Pons (tissue), 1 donor: Measurements from ENCODE around the gene ITGAL.
"Not testable (repeated sequence)": the region's sequence is repeated elsewhere in the genome, so short reads cannot be mapped to it uniquely, and the experiment has no call there.

Experiments used
- DNase-seq: peaks from one replicate; pipeline ENCODE4 v3.0.0-alpha.2; 2016; ENCODE audit warnings: low spot score

ITGAL gene

DNA sequence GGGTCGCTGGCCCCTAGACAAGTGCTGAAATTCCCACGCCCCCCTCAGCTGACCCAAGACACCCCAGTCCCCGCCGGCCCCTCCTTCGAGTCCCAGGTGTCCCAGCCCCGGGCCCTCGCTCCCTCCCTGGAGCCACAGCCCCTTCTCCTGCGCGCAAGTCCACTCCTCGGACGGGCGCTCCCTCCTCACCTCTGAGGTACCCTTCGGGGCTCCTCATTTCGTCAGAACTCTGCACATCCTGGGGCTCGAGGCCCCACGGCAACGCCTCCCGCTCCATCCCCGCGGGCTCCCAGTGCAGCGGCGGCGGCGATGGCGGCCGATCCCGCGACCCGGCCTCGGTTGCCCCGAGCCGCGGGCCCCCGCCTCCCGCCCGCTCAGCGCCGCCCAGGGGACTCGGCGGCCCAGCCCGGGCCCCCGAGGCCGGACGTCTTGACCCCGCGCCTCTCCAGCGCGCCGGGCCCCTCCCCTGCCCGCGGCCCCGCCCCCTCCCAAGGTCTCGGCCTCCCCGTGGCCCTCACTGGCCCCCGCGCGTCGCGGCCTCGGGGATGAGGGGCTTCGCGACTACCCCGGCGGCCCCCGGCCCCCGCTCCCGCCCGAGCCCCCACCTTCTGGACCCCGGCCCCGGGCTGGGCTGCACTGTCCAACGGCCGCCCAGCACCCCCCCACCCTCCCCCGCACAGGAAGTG is 53.7 kb downstream of the ITGAL start, which contains the start of gene ZNF768:
ZNF768 (minus strand) TSS at position 430 of the 686 bp plus-strand sequence; CDS start at position 277, 153 bp downstream.
- peak; percentile 28 for DNase-seq

DNA sequence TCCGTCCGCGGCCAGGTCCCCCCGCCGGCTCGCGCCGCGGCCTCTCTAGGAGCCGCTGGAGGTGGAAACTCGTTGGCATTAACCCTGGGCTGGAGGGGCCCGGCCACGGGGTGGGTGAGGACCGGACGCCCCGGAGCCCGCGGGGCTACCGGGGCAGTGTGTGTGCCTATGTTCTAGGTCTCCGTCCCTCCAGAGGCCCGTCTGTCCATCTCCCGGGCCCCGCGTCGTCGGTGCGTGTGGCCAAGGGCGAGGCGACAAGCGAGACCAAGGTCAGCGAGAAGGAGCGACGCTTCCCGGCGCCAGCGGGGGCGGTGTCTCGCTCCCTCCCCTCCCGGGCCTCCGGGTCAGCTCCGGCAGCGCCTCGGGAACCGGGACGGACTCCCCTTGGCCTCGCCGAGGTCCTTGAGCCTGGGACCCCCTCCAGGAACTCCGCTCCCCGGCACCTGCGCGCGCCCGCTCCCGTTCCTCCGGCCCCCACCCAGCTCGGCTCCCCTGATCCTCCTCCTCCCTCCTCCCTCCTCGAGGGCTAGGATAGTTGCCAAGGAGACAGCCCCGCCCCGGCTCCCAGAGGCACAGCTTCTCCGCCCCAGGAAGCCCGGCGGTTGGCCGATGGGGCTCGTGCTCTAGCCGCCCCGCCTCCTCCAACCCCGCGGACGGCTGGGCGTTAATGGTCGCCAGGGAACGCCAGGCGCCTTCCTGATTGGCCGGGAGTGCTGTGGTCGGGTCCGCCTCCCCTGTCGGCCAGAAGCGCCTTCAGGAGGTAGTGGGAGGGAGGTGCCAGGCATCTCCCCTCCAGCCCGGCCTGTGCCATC is 54.5 kb downstream of the ITGAL start:
- peak; percentile 96 for DNase-seq

DNA sequence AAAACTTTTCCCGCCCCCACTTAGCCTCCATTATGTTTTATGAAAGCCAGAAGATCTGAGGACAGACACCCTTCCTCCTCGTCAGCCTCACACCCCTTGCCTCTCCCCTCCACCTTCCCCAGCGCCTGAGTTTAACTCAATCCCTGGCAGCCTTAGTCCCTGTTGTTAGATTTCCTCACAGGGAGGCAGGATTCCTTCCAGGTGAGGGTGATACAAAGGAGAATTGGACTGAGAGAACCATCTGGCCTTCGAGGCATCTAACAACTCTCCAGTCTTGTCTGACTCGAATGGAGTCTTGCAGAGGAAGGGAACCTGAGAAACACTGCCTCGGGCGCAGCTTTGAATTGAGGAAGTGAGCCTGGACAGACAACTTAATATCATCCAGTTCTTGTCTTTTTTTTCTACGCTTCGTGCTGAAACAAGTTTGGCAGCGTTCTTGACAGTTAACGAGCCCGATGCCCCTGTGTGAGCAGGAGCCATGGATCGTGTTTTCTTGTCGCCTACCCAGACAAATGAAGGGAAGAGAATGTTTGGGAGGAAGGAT is 55.2 kb downstream of the ITGAL start:
- peak; percentile 72 for DNase-seq

DNA sequence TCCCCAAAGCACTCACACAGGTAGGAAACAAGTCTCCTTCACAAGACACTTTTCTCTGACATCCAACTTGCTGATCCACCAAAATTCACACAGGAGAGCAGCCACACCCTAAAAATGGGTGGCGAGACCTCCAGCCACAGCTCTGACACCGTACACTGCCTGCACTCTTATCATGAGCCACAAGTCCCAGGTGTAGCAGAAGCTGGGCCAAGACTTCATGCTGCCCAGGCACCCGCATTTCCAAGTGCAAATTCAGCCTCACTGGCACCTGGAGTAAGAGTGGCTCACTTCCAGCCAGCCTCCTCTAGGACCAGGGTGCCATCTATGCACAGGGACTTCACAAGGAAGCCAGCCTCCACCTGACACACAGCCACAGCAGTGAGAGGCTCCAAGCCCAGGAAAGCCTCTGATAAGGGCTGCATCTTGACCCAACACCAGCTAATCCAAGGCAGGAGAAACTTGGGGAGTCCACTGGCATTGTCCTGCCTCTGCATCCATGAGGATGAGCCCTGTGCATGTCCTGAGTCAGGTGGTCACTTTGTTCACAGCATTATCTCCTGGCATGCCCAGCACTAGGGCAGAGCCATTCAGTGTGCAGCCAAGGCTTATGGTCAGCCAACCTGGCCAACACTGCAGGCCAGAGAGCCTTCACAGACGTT is 56.4 kb downstream of the ITGAL start:
- no peak for DNase-seq

DNA sequence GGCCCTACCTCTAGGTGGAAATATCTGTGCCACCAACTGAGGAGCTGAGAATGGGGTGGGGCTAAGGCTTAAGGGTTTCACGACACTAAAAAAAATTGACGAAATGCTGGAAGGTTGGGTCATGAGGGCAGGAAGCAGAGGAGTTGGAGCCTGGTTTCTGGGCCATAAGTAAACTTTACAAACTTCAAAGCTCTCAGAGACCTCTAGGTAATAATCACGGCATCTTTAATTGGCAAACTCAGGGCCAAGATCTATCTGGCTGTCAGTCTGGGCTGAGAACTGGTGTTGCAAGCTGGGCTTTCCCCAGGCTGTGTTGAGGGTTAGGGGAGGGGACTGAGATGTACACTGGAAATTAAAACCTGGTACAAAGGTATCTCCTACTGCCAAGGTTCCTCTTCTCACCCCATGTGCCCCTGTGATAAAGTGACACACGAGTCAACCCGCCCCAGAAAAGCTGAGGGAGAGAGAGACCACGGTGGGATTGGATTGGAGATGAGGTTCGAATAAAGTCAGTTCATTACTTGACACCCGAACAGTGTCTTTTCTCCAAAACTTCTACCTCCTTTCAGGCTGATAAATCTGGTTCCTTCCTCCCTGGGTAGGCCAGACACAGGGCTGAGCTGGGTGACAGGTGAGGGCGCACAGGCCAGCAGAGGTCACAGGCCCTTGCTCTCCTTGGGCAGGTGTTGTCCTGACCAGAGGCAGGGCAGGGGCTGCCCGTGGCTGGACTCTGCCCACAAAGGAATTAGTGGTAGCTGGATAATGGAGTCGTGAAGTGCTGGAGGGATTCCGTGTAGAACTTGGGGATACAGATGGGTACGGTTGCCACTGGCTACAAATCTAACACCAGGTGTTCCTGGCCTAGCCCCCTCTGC is 57.9 kb downstream of the ITGAL start:
- no peak for DNase-seq

DNA sequence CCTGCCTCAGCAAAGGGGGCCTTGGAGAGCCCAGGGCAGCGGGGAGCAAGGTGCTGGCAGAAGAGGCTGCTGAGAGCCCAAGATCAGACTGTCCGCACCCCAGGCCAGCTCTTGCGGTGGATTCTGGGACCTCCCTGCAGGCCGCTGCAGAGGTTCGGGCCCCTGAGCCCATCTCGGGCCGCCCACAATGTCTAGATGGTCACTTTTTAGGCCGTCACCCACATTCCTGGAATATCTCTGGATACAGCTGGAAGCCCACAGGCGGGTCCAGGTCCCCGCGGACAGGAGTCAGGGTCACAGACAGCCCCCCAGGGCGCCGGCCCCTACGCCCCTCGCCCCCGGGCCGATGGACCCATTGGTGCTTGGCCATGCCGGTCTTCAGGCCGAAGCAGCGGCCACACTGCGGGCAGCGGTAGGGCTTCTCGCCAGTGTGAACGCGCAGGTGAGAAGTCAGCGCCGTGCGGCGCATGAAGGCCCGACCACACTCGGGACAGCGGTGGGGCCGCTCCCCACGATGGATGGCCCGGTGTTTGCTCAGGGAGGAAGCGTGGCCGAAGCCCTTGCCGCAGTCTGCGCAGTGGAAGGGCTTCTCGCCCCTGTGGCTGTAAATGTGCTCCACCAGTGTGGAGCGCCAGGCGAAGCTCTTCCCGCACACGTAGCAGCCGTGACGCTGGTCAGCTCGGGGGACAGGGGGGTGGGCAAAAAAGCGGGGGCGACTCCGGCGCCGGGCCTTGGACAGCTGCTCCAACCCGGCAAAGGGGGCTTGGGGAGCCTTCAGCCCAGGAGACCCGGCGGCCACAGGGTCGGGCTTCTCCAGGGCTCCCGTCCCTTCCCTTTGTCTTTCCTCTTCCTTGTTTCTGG is 60.0 kb downstream of the ITGAL start:
- no peak for DNase-seq

DNA sequence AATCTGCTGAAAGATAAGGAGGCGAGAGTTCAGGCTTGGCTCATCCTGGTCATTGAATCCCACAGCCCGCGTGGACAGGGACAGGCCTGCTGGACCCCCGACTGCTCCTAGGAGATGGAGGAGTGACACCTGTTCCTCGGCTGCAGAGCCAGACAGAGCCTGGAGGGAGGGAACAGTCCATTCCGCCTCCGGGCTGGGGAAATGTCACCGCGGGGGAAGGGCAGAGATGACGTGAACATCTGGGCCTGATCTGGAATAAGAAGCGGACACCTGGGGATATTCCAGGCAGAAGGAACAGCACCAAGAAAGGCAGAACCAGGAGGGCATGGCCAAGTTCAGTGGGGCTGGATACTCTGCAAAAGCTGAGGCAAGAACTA is 60.6 kb downstream of the ITGAL start:
- DNase-seq = no peak

DNA sequence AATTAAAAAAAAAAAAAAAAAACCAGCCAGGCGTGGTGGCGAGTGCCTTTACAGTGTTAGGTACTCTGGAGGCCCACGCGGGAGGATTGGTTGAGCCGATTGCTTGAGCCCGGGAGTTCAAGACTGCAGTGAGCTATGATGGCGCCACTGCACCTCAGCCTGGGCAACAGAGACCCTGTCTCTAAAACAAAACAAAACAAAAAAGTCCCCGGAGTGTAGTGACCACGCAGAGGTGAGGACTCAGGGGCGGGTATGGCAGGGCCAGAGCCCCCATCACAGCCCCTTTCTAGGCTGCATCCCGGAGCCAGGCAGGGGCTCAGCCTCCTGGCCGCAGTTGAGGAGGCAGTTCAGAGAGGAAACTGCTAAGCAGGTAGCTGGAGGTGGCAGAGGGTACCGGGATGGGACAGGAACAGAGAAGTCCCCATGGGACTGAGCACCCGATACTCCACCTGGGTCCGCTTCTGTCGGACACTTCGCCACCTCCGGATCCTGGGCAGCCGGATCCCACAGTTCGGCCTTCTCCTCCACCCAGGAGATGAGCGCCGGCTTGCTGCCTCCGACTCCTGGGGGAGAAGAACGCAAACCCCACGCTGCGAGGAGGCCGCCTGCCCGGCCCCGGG is 61.3 kb downstream of the ITGAL start:
- no peak for DNase-seq

DNA sequence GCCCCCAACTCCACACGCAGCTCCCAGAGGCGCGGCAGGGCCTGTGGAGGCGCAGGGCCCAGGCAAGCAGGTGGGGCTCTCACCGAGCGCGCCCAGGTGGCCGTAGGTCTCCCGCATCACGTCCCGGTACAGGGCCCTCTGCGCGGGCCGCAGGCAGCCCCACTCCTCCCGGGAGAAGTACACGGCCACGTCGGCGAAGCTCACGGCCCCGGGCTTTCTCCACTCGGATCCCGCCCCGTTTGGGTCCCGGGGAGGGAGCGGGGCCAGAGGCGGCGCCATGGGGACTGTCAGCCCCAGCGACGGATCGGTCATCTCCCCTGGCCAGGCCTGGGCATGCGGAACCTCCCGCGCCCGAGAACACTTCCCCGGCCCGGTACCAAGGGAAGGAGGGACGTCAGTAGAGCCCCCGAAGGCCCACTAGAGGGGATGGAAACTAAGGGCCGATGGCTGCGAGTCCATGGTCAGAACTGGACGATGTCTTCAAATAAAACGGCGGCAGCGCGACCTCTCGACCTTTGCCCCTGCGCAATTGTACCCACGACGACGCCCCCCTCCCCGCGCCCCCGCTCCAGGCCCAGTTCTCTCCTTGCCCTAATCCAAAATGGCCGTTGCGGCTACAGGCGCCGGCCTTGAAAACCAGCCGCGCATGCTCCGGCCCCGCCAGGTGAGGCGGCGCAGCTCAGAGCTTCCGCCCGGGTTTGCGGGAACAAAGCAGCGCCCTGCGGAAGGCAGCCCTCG is 62.0 kb downstream of the ITGAL start, which contains the start of gene ZNF747:
ZNF747 (minus strand) TSS at position 491 of the 738 bp plus-strand sequence; CDS start at position 312, 179 bp downstream.
- DNase-seq = peak; percentile 94

DNA sequence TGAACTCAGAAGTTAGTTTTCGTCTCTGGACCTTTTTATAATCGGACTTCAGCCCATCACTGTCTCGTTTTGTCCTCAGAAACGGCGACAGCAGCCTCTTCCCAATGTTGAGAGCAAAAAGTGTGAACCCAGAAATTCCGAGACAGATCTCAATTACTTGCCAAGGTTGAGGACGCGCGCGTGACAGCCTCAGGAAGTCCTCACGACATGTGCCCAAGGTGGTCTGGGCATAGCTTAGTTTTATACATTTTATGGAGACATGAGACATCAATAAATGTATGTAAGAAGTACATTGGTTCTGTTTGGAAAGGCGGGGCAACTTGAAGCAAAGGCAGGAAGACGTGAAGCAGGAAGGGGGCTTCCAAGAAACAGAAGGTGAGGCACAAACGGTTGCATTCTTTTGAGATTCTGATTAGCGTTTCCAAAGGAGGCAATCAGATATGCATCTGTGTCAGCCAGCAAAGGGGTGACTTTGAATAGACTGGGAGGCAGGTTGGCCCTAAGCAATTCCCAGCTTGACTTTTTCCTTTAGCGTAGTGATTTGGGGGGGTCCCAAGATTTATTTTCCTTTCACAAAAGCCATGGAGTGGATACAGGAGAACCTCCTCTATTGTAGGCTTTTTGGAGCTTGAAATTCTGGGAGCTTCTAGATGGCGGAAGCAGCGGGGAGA is 62.7 kb downstream of the ITGAL start:
- DNase-seq = no peak

DNA sequence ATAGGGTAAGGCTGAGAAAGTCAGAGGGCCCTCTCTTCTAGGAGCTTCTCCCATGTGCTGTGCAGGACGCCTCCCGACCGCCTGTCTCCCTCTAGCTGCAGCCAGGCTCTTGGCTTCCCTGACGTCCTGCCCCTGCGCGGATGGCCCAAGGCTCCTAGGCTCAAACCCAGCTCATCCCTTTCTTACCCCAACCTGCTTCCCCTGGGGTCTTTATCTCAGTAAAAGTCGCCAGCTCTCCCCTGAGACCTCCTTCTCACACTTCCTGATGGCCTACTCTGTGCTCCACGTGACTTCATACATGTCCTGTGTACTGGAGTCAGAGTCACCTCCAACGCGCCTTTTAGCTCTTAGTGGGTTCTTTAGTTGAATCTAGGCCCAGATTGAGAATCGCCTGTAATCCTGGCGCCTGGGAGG is 63.2 kb downstream of the ITGAL start:
- peak; percentile 76 for DNase-seq

DNA sequence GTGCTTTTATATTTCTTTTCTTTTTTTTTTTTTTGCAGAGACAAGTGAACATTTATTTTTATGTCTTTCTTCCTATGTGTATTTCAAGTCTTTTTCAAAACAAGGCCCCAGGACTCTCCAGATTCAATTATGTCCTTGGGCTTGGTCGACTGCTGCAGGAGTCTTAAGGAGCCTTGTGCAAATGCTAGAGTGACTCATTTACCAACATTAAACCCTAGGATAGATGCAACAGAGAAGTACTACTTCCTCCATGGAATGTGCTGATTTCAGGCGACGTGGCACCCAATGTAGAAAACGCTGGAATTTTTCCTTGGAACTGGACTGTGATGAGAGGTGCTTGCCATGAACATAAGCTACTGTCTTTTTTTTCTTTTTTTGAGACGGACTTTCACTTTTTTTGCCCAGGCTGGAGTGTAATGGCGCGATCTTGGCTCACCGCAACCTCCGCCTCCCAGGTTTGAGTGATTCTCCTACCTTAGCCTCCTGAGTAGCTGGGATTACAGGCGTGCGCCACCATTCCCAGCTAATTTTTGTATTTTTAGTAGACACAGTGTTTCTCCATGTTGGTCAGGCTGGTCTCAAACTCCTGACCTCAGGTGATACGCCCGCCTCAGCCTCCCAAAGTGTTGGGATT is 64.0 kb downstream of the ITGAL start:
- DNase-seq = not testable (repeated sequence)

DNA sequence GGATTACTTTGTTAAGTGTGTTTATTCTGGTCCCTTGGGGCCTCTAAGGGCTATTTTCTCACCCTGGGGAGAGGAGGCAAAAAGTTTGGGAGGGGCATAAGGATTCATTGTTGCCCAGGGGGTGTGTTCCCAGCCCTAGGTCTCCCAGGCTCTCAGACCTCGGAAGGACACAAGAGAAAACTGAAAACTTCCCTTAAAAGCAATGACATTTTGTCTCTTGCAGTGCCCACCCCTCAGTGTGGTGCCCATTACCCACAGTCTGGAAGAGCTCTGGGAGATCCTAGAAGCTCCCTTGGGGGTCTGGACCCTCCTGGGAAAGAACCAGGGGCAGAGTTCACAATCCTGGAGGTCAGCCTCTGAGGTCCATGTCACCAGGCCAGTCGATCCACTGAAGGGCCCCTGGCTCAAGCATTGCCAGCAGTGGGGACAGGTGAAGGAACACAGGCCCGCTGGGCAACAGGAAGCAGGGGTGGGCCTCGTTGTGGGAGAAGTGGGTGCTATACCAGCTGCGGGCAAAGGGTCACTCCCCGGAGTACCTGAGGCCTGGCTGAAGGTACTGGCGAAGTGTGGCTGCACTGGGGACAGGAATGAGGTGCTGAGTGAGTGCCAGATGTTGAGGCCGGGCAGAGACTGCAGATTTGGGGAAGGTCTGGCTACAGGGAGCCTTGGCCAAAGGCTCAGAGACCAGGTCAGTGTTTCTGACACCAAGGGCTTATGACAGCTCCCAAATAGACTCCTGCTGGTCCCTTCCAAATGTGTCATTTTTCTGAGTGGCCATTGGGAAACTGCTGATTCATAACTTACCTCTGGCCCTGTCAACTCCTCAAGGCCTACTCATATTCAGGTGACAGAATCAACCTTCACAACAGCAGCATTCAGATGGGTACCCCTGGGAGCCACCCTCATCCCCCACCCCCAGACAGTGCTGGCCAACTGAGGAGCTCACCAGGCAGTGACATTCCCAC is 66.7 kb downstream of the ITGAL start:
- no peak for DNase-seq

DNA sequence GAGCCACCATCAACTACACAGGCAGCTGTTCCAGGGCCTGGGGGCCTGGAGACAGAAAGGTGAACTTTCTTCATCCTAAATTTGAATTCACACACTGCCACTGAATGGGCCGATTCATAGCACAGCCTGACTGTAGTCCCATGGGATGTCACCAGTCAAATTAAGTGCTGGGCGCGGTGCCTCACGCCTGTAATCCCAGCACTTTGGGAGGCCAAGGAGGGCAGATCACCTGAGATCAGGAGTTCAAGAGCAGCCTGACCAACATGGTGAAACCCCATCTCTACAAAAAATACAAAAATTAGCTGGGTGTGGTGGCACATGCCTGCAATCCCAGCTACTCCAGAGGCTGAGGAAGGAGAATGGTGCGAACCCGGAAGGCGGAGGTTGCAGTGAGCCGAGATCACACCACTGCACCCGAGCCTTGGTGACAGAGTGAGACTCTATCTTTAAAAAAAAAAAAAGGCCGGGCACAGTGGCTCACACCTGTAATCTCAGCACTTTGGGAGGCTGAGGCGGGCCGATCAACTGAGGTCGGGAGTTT is 67.5 kb downstream of the ITGAL start:
- DNase-seq = not testable (repeated sequence)

DNA sequence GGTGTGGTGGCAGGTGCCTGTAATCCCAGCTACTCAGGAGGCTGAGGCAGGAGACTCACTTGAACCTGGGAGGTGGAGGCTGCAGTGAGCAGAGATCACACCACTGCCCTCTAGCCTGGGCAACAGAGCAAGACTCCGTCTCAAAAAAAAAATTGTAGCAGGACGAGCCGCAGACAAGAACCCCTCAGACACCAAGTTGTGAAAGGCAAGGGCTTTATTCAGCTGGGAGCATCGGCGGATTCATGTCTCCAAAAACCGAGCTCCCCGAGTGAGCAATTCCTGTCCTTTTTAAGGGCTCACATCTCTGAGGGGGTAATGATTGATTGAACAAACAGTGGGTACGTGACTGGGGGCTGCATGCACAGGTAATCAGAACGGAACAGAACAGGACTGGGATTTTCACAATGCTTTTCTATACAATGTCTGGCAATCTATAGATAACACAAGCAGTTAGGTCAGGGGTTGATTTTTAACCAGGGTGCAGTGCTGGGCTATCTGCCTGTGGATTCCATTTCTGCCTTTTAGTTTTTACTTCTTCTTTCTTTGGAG is 68.4 kb downstream of the ITGAL start:
- not testable (repeated sequence) for DNase-seq
